KOPT-K1 (cell line): ENCODE measurements around the gene CELF6.
"Not testable (repeated sequence)": the region's sequence is repeated elsewhere in the genome, so short reads cannot be mapped to it uniquely, and the experiment has no call there.

Experiments
- H3K27ac ChIP-seq: fragments of 200-600 bp; sonication (generic); 2 replicates; pipeline ENCODE4 v1.5.1; 2016; ENCODE audit warnings: antibody characterized with exemption, mild to moderate bottlenecking, low read depth, low read length; ENCODE audit not compliant: poor library complexity, severe bottlenecking
- H3K36me3 ChIP-seq: fragments of 200-600 bp; sonication (generic); 2 replicates; pipeline ENCODE4 v1.5.1; 2017; ENCODE audit warnings: antibody characterized with exemption, mild to moderate bottlenecking, low read length, moderate library complexity; ENCODE audit not compliant: insufficient read depth
- H3K9me3 ChIP-seq: fragments of 200-600 bp; sonication (generic); 2 replicates; pipeline ENCODE4 v1.5.1; 2017; ENCODE audit warnings: antibody characterized with exemption, low read length, mild to moderate bottlenecking; ENCODE audit not compliant: insufficient read depth, poor library complexity, severe bottlenecking

CELF6 gene

GRCh38 chr15:72302955-72303354 lies 17.0 kb downstream of the CELF6 start:
- Histone ChIP-seq H3K27ac (no peak overlapping the region), H3K36me3 (no peaks in the 10 kb centered on the region), H3K9me3 (no peaks in the 10 kb centered on the region)

GRCh38 chr15:72289597-72290325 lies 30.2 kb downstream of the CELF6 start:
- Histone ChIP-seq H3K36me3 (no peaks in the 10 kb centered on the region), H3K27ac (no peak overlapping the region), H3K9me3 (no peaks in the 10 kb centered on the region)

- Histone ChIP-seq H3K9me3 (no peaks in the 10 kb centered on the region), H3K36me3 (no peaks in the 10 kb centered on the region), H3K27ac (no peak overlapping the region)
These were observed 31.0 kb downstream of the CELF6 start for GRCh38 chr15:72288796-72289596.

- no peaks in the 10 kb centered on the region for H3K36me3 ChIP-seq
- H3K9me3 ChIP-seq = no peaks in the 10 kb centered on the region
- no peak overlapping the region for H3K27ac ChIP-seq
These were observed 33.9 kb downstream of the CELF6 start for GRCh38 chr15:72285927-72286516.

GRCh38 chr15:72285402-72285801 lies 34.6 kb downstream of the CELF6 start:
- Histone ChIP-seq H3K27ac (no peak overlapping the region), H3K36me3 (no peaks in the 10 kb centered on the region), H3K9me3 (no peaks in the 10 kb centered on the region)

GRCh38 chr15:72284781-72285180 lies 35.2 kb downstream of the CELF6 start:
- Histone ChIP-seq H3K9me3 (no peaks in the 10 kb centered on the region), H3K27ac (no peak overlapping the region)

GRCh38 chr15:72281713-72282112 lies 38.2 kb downstream of the CELF6 start:
- Histone ChIP-seq H3K36me3 (no peaks in the 10 kb centered on the region), H3K27ac (no peak overlapping the region), H3K9me3 (no peaks in the 10 kb centered on the region)

More at GRCh38 chr15:72284781-72285180, 35.2 kb downstream of the CELF6 start:
- H3K36me3 ChIP-seq = no peaks in the 10 kb centered on the region

- H3K27ac ChIP-seq = no peak overlapping the region
- no peaks in the 10 kb centered on the region for H3K36me3 ChIP-seq
- no peaks in the 10 kb centered on the region for H3K9me3 ChIP-seq
These were observed 39.2 kb downstream of the CELF6 start for GRCh38 chr15:72280751-72281150.

GRCh38 chr15:72278737-72279136 lies 41.2 kb downstream of the CELF6 start:
- no peak overlapping the region for H3K27ac ChIP-seq
- no peaks in the 10 kb centered on the region for H3K36me3 ChIP-seq
- H3K9me3 ChIP-seq = no peaks in the 10 kb centered on the region

- Histone ChIP-seq H3K9me3 (no peaks in the 10 kb centered on the region), H3K27ac (no peak overlapping the region), H3K36me3 (no peaks in the 10 kb centered on the region)
These were observed 43.6 kb downstream of the CELF6 start for GRCh38 chr15:72276326-72276700.

- H3K36me3 ChIP-seq, H3K9me3 ChIP-seq, H3K27ac ChIP-seq: not testable (repeated sequence)
These were observed 44.2 kb downstream of the CELF6 start for GRCh38 chr15:72275635-72276325.

GRCh38 chr15:72272997-72273352 lies 47.0 kb downstream of the CELF6 start:
- peaks cover 16% of the 10 kb centered on the region for H3K36me3 ChIP-seq
- H3K27ac ChIP-seq = peak overlapping the region; percentile 65
- no peaks in the 10 kb centered on the region for H3K9me3 ChIP-seq

- H3K9me3 ChIP-seq = no peaks in the 10 kb centered on the region
- H3K27ac ChIP-seq = peak within 1 kb of the TSS; percentile 76
- peaks cover 22% of the 10 kb centered on the region for H3K36me3 ChIP-seq
These were observed 47.6 kb downstream of the CELF6 start, which contains the start of gene PARP6 for GRCh38 chr15:72272213-72272996. TSS of gene PARP6 (minus strand) at chr15:72272554. CDS start at chr15:72267477, 5,077 bp downstream.

- no peaks in the 10 kb centered on the region for H3K9me3 ChIP-seq
- H3K36me3 ChIP-seq = peaks cover 27% of the 10 kb centered on the region
- H3K27ac ChIP-seq = peak overlapping the region; percentile 76
These were observed 48.1 kb downstream of the CELF6 start for GRCh38 chr15:72271895-72272212.
